Stimulated activated CD4-positive, alpha-beta T cell treated with anti-CD3 and anti-CD28 coated beads, TNF-alpha, amount 100 ng/mL, for 4 hours (primary cell): ENCODE measurements around the gene HDAC4.

Experiments
- DNase-seq, 3 experiments: peaks; one replicate each; pipeline ENCODE4 v3.0.0-alpha.2; 2020; ENCODE audit warnings: low read depth in 3 of 3

HDAC4 gene

GRCh38 chr2:239255628-239256349 lies 145.0 kb downstream of the HDAC4 start:
- no peak for DNase-seq

GRCh38 chr2:239255218-239255617 lies 145.6 kb downstream of the HDAC4 start:
- DNase-seq = no peak

GRCh38 chr2:239253701-239254436 lies 147.0 kb downstream of the HDAC4 start:
- DNase-seq = no peak

- DNase-seq = no peak
Observed at GRCh38 chr2:239253264-239253663, 147.6 kb downstream of the HDAC4 start.

DNA sequence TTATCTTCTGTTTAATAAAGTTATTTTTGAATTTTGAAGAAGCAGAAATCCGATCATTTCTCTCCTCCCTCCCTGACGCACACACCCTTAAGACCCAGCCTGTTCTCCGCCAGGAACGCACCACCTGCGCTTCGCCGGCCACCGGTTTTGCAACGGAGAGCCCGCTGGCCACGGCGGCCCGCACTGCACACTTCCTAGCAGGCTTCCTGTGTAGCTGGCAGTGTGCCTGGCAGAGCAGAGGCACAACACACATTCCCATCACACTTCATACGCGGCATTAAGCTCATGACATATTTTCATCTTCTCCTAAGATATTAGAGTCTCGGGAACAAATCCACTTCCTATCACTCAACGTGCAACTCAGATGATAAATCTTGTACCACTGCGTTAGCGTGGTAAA lies 148.0 kb downstream of the HDAC4 start:
- DNase-seq = no peak

DNA sequence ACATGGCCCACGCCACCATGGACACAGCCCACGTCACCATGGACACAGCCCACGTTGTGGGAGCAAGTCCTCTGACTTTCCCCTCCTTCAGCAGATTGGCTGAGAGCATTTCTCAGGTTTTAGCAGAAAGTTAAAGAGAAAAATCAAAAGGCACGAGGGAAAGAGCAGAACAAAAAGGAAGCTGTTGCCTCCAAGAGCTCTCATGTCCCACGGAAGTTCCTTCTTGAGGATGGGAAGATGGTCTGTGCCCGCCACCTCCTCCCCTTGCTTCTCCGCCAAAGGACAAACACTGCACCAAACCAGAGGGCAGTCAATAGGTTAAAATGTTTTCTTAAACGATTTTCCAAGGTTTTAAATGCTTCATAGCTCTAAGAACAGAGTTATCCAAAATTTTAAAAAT lies 148.4 kb downstream of the HDAC4 start:
- no peak for DNase-seq

GRCh38 chr2:239251971-239252370 lies 148.8 kb downstream of the HDAC4 start:
- no peak for DNase-seq

DNA sequence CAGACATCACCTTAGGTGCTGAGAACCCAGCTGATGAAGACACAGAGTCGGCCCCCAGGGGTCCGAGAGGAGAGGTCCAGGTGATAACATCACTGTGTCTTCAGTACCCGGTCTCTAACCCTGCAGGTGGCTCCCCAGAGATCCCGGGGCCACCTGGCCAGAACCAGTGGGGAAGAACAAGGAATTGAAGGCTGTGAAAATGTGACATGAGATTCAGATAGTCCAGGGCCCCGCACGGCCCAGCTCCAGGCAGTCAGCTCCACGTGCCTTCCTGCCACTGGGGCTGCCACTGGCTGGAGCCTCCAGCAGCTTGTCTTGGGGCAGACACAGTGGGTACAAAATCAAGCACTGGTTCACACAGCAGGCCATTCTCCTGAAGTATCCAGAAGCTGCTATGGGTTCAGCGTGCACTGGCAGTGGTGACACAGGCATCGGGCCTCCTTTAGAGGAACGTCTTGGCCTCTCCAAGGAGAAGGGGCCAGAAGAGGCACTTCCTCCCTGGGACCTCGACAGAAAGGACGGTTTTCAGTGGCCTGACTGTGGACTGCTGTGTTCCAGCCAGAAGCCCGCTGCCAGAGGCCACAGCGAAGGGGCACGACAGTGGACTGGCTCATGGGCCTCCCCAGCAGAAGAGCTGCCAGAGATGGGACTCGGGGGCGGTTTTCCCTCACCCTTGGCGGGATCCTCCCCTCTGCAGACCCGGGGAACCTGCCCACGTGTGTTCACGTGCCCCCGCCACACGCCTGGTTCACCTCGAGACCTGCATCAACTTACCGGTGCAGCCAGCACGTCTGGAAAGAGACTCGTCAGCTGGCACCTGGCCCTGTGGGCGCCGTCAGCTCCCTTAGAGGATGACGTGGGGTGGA lies 150.4 kb downstream of the HDAC4 start:
- DNase-seq = no peak

DNA sequence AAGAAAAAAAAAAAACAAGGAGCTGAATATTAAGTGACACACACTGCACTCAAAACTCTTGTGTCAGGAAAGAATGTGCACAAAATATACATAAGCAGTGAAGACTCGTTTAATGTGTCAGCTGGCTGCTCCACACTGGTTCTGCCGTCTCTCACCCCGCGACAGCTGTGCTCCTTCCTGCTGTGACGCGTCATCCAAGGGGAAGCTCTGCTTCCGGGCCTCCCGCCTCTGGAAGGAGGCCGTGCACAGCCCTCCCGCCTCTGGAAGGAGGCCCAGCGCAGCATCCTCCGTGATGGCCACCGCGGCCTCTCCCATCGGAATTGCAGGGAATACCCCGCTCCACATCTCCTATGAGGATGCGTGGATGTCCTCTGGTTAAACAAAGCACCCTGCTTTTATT lies 151.0 kb downstream of the HDAC4 start:
- DNase-seq = no peak

DNA sequence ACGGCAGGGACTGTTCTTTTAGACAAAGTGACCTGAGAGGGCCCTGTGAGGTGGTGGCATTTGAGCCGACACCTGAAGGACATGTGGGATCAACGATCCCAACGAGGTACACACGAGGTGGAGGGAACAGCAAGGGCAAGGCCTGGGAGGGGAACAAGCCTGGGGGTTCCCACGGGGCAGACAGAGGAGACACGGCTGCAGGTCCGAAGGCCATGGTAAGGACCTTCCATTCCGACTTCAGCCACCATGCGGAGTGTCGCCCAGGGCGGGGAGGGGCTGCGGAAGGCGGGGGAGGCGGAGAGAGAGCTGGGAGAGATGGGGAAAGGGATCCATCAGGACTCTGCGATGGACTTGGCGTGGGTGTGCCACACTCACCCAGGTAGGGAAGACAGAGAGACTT lies 151.8 kb downstream of the HDAC4 start:
- no peak for DNase-seq

DNA sequence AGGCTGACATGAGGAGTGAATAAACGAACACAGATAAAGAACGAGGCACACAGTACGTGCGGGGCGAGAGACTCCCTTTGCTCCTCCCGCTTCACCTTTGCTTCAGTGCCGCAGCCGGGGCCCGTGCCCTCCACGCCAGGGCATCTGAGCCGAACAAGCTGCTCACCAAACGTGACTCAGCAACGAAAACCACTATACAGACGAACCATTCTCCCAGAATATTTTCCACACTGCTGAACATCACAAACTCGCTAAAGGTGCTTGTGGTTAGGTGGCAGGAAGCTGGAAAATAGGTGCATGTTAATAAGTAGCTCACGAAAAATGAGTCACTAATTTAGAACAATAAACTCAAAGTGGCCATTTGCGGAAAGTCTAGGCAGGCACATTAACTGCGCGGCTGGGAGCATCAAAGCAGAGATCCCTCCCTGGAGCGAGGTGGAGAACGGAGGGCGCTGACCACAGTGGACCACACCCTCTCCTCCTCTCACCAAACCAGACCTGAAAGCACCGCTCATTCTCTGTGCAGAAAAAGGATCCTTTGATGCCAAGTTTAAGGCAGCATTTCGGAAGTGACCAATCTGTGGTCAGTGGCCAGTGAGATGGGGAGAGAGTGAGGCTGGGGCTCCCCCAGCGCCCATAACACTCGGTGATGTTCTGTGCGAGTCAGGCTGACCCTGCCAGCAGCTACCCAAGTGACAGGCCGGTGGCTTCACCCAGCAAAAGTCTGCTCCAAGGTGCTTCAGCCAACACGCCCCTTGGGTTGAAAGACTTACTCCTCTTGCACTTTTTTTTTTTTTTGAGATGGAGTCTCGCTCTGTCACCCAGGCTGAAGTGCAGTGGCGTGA lies 153.2 kb downstream of the HDAC4 start:
- peak in 1 of 3 experiments; percentile 29 for DNase-seq

DNA sequence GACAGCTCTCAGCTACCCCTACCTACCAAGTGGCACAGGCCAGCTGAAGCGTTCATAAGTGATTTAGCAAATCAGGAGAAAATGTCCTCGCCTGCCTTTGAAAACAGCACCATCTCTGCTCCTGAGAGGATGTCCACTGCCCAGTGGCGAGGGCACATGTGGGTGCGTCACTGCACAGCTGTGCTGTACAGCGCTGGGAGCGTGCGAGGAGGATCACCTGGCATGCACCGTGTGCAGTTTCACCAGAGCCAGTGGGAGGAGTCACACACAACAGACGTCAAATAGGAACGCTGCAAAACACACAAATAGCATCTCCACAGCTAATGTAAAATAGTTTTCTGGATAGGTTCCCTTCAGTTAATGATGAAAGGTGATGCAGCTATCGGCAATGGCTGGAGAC lies 154.1 kb downstream of the HDAC4 start:
- no peak for DNase-seq

GRCh38 chr2:239245872-239246721 lies 154.7 kb downstream of the HDAC4 start:
- no peak for DNase-seq

- no peak for DNase-seq
Observed at GRCh38 chr2:239245107-239245506, 155.7 kb downstream of the HDAC4 start.

DNA sequence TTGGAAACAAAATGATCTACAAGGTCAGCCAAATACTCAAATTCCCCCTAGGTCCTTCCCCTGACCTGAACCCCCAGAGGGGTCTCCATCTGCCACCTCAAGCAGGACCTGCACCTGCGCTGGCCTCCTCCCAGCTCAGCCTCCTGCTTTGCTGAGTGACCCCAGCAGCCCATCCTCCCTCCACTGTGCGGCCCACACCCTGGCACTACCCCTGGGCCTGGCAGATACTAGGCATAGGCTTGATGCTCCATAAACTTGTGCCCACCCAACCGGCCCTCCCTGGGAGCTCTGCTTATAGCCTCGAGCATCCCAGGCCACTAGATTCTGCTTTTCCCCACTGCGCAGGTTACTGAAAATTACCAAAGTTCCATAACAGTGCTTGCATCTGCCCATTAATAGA lies 156.2 kb downstream of the HDAC4 start:
- no peak for DNase-seq

GRCh38 chr2:239241431-239241960 lies 159.3 kb downstream of the HDAC4 start:
- no peak for DNase-seq

DNA sequence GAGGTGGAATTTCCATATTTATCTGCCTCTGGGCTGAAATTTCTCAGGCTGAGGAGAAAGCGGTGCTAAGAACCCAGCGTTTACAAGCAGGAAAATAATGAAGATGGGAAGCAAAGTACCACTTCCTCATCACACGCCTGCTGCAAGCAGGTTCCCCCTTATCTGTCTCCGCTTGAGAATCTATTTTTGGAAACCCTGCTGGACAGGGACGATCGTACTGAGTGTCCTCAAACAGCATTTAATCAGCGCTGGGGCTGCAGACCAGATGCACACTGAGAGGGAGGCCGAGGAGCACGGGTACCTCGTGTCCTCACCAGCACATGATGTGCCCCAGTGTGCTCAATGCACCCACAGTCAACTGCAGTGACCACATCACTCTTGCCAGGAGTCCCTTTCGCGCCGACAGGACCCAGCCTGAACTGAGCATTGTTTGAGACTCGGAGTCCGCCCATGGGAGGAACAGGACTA lies 160.4 kb downstream of the HDAC4 start:
- no peak for DNase-seq

DNA sequence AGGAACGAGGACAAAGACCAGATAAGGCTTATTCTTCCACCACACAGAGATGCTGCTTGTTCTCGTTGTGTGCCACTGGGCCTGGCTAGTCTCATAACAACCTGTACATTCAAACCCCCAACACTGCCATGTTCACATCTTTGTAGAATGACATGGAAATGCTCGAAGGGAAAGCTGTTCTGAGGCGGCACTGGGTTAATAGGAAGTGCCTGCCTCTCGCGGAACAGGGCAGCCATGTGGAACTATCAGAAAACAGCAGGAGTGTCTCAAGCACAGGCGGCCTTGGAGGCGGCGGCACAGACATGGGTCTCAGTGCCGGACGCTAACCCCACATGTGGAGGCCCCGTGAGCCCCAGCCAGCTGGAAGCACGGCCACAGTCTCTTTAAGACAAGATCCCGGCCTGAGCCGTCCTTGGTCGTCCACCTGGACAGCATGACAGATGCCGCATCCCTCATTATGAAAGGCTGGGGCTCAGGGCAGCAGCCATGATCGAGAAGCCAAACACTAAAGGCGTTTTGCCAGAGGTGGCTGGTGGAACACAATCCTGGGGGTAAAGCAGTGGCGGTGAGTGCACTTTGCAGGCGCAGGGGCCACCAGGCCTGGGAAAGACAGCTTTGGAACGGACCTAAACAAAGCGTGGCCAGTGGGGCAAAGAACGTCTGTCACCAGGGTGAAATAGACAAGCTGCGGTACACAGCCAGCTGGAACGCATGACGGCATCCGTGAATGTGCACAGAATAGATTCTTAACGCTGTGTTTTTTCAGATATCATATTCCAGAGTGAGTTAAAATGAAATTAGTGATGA lies 161.0 kb downstream of the HDAC4 start:
- DNase-seq = no peak

DNA sequence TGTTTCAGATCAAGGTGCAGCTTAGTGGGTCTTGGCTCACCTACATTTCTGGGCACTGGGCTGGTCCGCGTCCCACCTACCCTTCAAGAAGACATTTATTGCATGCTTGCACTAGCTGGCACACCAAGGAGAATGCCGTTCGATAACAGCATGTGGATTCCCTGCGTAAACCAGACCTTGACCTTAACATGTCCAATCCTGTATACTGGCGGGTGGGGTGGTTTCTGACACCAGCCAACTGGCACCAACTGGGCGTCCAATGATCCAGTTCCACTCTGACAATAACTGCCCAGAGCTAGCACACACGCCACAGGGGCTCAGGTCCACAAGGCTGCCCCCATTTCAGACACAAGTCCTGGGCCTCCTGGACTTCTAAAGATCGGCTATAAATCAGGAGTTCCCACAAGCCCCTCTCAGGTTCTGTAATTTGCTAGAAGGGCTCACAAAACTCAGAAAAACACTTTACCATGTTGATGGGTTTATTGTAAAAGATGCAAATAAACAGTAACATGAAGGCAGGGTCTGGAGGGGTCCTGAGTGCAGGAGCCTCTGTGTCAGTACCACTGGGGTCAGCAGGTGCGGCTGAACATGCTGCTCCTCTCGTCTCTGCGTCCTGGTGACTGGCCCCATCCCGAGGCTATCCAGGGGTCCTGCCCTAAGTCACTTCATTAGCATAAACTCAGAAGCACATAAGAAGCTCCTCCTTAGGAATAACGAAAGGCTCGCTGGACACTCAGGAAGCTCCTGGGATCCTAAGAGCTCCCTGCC lies 161.8 kb downstream of the HDAC4 start:
- DNase-seq = no peak
